ENCODE data around the gene TRMT11. TPM values are rescaled to one million over a fixed set of nuclear protein-coding genes. Genes with fewer than 3 reads are reported as not detected.

Gene TRMT11
- total and polyA plus RNA-seq, 2 of the 13 experiments (the other 11 are each of a cell fraction or from before 2014, with no cell fraction given): 42.2 to 81.9 TPM

DNA sequence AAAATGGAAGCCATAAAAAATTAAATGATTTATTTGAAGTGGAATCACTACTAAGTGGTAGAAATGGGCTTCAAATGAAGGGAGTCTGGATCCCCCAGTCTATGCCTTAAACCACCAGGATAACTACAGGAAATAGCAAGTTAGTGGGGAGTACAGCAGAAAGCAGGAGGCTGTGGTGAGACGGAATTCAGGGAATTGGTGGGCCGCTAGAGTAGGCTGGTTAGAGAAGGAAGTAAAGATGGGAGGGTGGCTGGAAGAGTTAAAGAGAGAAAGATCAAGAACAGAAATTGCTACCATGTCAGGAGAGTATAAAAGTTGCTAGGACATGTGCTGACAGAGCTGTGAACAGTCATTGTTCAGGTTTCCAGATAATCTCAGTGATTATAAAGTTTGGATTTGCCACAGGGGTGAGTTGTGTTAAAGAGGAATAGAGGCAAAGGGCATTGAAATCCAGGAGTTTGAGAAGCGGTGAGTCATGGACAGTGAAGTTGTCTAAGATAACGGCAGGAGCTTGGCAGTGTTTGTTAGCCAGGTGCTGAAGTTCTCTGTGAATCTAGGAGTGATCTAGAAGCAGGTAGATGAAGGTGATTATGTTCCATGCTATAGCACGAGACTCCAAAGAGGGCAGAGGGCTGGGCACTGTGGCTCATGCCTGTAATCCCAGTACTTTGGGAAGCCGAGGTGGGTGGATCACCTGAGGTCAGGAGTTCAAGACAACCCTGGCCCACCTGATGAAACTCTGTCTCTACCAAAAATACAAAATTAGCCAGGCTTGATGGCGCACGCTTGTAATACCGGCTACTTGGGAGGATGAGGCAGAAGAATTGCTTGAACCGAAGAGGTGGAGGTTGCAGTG lies 43.4 kb upstream of the TRMT11 start (continued):
- no peak for TF ChIP-seq SOX6 (IDR thresholded peaks at IDR 0.05)
- TF ChIP-seq SOX6 (CRISPR knock-in tag; IDR thresholded peaks at IDR 0.05): peak; percentile 45; the same call in 1 of the 2 replicates
- no peak for TF ChIP-seq PAX8 (CRISPR knock-in tag; IDR thresholded peaks at IDR 0.05; ENCODE audit: borderline replicate concordance)
- TF ChIP-seq RFXAP (CRISPR knock-in tag; IDR thresholded peaks at IDR 0.05; ENCODE audit: borderline replicate concordance): no peak
- TF ChIP-seq SP2 (CRISPR knock-in tag; IDR thresholded peaks at IDR 0.05): no peak
- TF ChIP-seq SCMH1 (CRISPR knock-in tag; IDR thresholded peaks at IDR 0.05; ENCODE audit: borderline replicate concordance): no peak
- TF ChIP-seq HNF1B (CRISPR knock-in tag; IDR thresholded peaks at IDR 0.05): peak; percentile 56; the same call in 1 of the 2 replicates
- TF ChIP-seq, protein P1, sequence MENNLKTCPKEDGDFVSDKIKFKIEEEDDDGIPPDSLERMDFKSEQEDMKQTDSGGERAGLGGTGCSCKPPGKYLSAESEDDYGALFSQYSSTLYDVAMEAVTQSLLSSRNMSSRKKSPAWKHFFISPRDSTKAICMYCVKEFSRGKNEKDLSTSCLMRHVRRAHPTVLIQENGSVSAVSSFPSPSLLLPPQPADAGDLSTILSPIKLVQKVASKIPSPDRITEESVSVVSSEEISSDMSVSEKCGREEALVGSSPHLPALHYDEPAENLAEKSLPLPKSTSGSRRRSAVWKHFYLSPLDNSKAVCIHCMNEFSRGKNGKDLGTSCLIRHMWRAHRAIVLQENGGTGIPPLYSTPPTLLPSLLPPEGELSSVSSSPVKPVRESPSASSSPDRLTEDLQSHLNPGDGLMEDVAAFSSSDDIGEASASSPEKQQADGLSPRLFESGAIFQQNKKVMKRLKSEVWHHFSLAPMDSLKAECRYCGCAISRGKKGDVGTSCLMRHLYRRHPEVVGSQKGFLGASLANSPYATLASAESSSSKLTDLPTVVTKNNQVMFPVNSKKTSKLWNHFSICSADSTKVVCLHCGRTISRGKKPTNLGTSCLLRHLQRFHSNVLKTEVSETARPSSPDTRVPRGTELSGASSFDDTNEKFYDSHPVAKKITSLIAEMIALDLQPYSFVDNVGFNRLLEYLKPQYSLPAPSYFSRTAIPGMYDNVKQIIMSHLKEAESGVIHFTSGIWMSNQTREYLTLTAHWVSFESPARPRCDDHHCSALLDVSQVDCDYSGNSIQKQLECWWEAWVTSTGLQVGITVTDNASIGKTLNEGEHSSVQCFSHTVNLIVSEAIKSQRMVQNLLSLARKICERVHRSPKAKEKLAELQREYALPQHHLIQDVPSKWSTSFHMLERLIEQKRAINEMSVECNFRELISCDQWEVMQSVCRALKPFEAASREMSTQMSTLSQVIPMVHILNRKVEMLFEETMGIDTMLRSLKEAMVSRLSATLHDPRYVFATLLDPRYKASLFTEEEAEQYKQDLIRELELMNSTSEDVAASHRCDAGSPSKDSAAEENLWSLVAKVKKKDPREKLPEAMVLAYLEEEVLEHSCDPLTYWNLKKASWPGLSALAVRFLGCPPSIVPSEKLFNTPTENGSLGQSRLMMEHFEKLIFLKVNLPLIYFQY (CRISPR knock-in tag; IDR thresholded peaks at IDR 0.05; ENCODE audit: borderline replicate concordance): no peak
- no peak for TF ChIP-seq KAT2B (IDR thresholded peaks at IDR 0.05; ENCODE audit: borderline replicate concordance, low read depth, low read length)
- TF ChIP-seq DPF2 (CRISPR knock-in tag; IDR thresholded peaks at IDR 0.05; ENCODE audit: borderline replicate concordance, low read depth): no peak
- TF ChIP-seq WIZ (CRISPR knock-in tag; IDR thresholded peaks at IDR 0.05): no peak
- TF ChIP-seq, protein P2, sequence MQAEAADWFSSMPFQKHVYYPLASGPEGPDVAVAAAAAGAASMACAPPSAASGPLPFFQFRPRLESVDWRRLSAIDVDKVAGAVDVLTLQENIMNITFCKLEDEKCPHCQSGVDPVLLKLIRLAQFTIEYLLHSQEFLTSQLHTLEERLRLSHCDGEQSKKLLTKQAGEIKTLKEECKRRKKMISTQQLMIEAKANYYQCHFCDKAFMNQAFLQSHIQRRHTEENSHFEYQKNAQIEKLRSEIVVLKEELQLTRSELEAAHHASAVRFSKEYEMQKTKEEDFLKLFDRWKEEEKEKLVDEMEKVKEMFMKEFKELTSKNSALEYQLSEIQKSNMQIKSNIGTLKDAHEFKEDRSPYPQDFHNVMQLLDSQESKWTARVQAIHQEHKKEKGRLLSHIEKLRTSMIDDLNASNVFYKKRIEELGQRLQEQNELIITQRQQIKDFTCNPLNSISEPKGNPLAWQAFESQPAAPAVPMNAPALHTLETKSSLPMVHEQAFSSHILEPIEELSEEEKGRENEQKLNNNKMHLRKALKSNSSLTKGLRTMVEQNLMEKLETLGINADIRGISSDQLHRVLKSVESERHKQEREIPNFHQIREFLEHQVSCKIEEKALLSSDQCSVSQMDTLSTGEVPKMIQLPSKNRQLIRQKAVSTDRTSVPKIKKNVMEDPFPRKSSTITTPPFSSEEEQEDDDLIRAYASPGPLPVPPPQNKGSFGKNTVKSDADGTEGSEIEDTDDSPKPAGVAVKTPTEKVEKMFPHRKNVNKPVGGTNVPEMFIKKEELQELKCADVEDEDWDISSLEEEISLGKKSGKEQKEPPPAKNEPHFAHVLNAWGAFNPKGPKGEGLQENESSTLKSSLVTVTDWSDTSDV (CRISPR knock-in tag; IDR thresholded peaks at IDR 0.05): no peak
- TF ChIP-seq FOXK2 (IDR thresholded peaks at IDR 0.05): no peak
- TF ChIP-seq TAF1 (CRISPR knock-in tag; IDR thresholded peaks at IDR 0.05): no peak
- TF ChIP-seq GMEB1 (CRISPR knock-in tag; IDR thresholded peaks at IDR 0.05; ENCODE audit: borderline replicate concordance): no peak
- TF ChIP-seq ONECUT2 (CRISPR knock-in tag; IDR thresholded peaks at IDR 0.05): no peak
- TF ChIP-seq MXD4 (CRISPR knock-in tag; IDR thresholded peaks at IDR 0.05): no peak
- TF ChIP-seq SNAPC5 (CRISPR knock-in tag; IDR thresholded peaks at IDR 0.05; ENCODE audit: borderline replicate concordance): no peak
- TF ChIP-seq TCF7L2 (IDR thresholded peaks at IDR 0.05; ENCODE audit: low read depth, low read length): no peak

All from HepG2 (cell line).